Measurements from ENCODE around the gene SOX1.

SOX1 gene

DNA sequence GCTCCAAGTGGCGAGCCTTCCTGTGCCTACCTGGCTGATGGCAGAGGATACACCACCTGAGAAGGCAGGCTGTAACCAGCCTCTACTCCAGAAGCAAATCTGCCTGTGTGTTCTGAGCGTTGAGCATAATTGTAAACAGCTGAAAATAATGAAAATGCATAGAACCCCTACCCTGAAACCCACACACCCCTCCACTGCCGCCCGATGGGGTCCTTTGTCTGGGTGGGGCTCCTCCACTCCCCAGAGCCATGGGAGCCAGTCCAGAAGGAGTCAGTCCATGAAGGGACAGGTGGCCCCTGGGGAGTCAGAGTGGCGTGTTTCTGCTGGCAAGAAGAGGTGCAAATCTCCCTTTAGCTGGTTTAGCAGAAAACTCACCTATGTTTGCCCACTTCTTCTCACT, 8.0 kb upstream of the SOX1 start:
- no peak for DNase-seq (ENCODE audit: low spot score)

DNA sequence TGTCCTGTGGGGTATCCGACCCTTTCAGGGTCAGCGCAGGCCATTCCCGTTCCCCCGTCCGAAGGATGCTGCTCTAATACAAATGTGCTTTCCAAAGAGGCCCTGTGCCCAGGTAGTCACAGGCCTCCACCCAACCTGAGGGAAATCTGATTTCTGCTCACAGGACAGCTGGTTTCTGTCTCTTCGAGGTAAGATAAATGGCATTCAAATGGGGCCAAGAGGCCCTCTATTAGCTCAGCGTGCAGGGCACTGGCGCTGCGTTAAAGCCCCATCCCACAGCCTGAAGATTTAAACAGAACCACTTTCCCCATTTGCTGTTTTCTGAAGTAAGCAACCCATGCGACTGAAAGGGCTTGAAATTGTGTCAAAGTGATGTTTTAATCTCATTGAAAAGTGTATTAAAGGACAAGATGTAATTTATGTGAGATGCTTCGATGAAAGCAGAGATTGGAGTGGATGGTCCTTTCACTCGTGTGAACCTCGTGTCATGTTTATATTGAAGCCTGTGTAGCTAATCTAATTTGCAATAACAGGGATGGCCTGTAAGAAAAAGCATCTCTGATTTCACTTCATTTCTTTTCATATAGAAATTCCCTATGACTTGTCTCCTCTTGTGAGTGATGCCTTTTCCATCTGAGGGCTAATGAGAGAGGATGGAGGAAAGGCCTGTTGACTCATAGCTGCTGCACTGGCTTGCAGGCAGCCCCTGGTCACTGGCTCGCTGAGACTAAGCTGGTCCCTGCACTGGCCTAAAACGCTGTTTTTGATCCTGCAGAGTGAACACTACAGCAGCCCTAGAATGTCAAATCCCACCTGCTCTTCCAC, 7.3 kb upstream of the SOX1 start:
- DNase-seq (ENCODE audit: low spot score) = no peak

- no peak for DNase-seq (ENCODE audit: low spot score)
These were observed 6.6 kb upstream of the SOX1 start for GRCh38 chr13:112060282-112060830.

DNA sequence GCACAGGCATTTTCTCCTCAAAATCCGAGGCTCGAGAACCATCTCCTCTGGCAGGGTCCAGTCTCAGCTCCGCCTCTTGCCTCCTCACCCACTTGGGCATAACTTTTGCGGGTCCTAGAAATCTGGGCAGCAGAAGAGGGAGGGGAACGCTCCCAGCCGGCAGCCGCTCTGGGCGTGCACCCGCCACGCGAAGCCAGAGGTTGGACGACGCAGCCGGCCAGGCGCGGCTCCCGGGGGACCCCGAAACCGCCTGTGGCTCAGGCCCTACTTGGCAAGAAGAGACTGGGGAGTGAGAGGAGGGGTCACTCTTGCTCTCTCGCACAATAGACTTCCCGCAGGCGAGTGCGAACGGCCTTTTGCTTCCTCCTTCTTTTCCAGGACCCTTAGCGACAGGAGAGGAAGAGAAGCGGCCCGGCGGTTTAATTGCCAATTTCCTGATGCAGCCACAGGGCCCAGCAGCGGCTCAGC, 6.0 kb upstream of the SOX1 start:
- DNase-seq (ENCODE audit: low spot score) = no peak

DNA sequence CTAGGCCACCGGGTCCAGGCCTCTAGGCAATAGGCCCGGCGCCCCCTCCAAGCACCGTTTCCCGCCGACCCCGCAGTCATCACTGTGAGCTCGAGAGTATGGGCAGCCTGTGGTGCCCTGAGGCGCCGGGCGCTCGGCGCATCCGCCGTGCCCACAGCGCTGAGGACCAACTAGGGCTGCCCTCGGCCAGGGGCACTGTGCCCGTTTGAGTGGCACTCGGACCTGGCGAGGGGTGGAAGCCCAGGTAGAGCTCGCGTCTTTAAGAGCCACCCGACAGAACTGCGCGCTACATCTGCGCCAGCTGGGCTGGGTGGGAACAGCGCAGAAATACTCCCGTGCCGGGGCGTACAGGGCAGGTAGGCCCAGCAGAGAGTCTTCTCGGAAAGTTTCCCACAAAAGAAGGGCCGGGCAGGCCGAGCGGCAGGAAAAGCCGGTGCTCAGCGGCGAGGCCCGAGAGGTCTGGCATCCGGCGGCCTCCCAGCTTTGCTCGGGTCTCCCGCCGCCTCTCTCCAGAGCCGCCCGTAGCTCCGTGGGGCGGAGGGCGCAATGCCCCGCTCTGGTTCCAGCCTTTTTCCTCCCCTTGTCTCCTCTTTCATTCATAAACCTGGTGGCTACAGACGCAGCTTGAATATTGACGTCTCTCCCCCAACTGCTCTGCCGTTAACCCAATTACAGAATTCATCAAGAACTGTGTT, 5.4 kb upstream of the SOX1 start:
- no peak for DNase-seq (ENCODE audit: low spot score)

DNA sequence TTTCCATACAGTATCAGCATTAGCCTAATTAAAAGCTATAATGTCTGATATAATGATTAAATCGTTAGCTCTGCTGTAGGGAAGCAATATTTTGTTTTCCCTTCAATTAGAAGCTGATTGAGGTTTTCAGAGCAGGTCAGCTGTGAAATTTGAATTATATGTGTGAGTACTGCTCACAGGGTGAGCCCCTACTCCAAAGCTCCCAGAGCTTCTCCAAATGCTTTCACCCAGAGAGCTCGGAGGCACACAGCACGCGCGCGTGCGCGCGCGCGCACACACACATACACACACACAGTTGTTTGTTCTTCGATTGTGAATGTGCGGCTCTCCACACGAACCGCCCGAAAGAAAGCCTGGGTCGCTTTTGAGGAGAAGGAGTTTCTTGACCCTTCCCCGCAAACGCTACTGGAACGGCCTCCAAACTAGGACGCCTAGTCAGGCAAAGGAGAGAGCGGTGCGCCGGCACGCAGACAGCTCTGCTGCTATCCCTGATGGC, 4.8 kb upstream of the SOX1 start:
- DNase-seq (ENCODE audit: low spot score) = no peak

- DNase-seq (ENCODE audit: low spot score) = no peak
These were observed 4.1 kb upstream of the SOX1 start for GRCh38 chr13:112062571-112063570.

- no peak for DNase-seq (ENCODE audit: low spot score)
These were observed 3.1 kb upstream of the SOX1 start for GRCh38 chr13:112063807-112064206.

- no peak for DNase-seq (ENCODE audit: low spot score)
These were observed 2.7 kb upstream of the SOX1 start for GRCh38 chr13:112064222-112064621.

- DNase-seq (ENCODE audit: low spot score) = no peak
These were observed 1.5 kb upstream of the SOX1 start for GRCh38 chr13:112065521-112065866.

GRCh38 chr13:112065867-112066623, 904 bp upstream of the SOX1 start:
- no peak for DNase-seq (ENCODE audit: low spot score)

DNA sequence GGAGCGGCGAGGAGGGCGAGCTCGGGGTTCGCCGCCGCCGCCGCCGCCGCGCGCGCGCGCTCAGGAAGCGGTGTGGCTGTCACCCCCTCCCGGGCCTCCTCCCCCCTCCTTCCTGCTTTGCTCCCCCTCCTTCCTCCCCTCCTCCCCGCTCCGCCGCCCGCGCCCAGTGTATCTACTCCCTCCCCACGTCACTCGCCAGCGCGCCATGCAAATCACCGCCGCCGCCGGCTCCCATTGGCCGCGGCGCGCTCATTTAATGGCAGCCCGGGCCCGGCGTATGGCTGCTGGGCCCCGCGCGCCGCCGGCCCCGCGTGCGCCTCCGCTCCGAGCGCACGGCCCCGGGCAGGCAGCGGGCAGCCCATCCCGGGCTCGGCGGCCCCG, 335 bp upstream of the SOX1 start:
- DNase-seq (ENCODE audit: low spot score) = no peak

- no peak for DNase-seq (ENCODE audit: low spot score)
These were observed 1.1 kb downstream of the SOX1 start for GRCh38 chr13:112067871-112068539.

GRCh38 chr13:112068540-112069060, 1.7 kb downstream of the SOX1 start:
- no peak for DNase-seq (ENCODE audit: low spot score)

- DNase-seq (ENCODE audit: low spot score) = no peak
These were observed 2.3 kb downstream of the SOX1 start for GRCh38 chr13:112069061-112069844.

DNA sequence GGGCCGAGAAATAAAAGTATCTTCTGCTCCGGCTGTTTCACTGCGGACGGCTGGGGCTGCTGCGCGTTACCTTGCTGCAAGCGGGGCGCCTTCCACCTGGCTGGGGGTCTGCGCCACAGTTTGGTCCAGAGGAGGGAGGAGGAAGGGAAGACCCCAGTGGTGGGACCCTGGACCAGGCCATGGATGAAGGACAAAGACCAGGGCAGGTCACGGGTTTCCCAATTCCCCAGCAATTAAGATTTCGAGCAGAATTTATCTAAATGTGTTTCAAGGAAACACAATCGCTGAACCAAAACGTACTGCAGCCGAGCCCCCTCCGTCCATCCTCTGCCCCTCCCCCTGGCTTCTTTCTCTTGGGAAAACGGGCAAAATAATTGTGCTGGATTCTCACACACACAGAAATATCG, 2.9 kb downstream of the SOX1 start:
- DNase-seq (ENCODE audit: low spot score) = no peak

GRCh38 chr13:112071102-112071722, 4.3 kb downstream of the SOX1 start:
- DNase-seq (ENCODE audit: low spot score) = no peak

DNA sequence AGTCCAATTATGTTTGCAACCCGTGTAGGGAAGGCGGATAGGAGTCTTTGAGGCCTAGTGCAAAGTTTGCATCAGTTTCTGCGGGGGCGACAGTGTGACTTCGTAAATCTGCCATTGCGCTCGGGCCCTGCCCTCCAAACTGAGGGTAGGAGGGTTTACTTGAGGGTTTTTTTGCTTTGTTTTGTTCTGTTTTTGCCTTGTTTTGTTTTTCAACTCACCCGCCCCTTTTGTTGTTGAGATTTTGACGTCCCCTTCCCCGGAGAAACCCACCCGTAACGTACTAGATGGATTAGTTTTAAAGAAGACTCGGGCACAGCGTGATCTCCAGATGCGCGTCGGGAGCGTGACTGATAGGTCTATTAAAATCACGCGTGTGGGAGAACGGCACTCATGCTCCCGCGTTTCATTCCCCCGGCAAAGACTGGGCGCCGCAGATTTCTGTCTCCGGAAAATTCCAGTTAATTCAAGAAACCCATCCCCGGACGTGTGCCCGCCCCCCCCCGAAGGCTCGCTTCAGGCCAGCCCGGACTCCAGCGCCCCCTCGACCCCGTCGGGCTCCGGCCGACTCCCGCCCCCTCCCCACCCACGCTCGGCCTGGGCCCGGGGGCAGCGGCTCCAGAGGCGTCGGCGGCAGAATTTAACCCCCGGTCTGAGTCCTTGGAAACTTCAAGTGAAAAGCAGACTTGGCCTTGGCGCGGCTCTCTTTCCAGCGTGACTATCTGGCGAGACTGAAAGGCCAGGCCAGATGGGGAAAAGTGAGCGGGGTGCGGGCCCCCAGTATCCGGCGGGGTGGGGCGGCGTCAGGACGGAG, 5.0 kb downstream of the SOX1 start:
- DNase-seq (ENCODE audit: low spot score) = no peak

All from AG08395 (cell line).